HK-2 (cell line): Measurements from ENCODE around the gene TINAG.
A peak's percentile ranks its signal among the peaks of the same experiment; 100 is the strongest.
"Not testable (repeated sequence)": the region's sequence is repeated elsewhere in the genome, so short reads cannot be mapped to it uniquely, and the experiment has no call there.

ENCODE experiments used
- DNase-seq: peaks from one replicate; pipeline ENCODE4 v3.0.0-alpha.2; 2018; ENCODE audit not compliant: unreplicated experiment

The TINAG gene

GRCh38 chr6:54308986-54309315 is 710 bp downstream of the TINAG start:
- DNase-seq, result no peak

- no peak for DNase-seq
These were observed 2.3 kb downstream of the TINAG start for GRCh38 chr6:54310377-54311152.

GRCh38 chr6:54315656-54316055 is 7.4 kb downstream of the TINAG start:
- DNase-seq, result no peak

GRCh38 chr6:54320871-54321270 is 12.6 kb downstream of the TINAG start:
- DNase-seq, result no peak

GRCh38 chr6:54327631-54328030 is 19.4 kb downstream of the TINAG start:
- no peak for DNase-seq

- not testable (repeated sequence) for DNase-seq
These were observed 23.3 kb downstream of the TINAG start for GRCh38 chr6:54331571-54331970.

GRCh38 chr6:54335871-54336270 is 27.6 kb downstream of the TINAG start:
- DNase-seq, result peak; percentile 20

- no peak for DNase-seq
These were observed 45.7 kb downstream of the TINAG start for GRCh38 chr6:54353975-54354374.

- DNase-seq, result no peak
These were observed 46.4 kb downstream of the TINAG start for GRCh38 chr6:54354608-54355007.

- DNase-seq, result no peak
These were observed 48.9 kb downstream of the TINAG start for GRCh38 chr6:54357141-54357540.

GRCh38 chr6:54361188-54361587 is 52.9 kb downstream of the TINAG start:
- DNase-seq, result no peak

GRCh38 chr6:54361734-54362133 is 53.5 kb downstream of the TINAG start:
- no peak for DNase-seq

GRCh38 chr6:54366667-54367327 is 58.6 kb downstream of the TINAG start:
- no peak for DNase-seq

- DNase-seq, result no peak
These were observed 69.5 kb downstream of the TINAG start for GRCh38 chr6:54377776-54378175.

GRCh38 chr6:54386295-54386694 is 78.1 kb downstream of the TINAG start:
- no peak for DNase-seq

- DNase-seq, result no peak
These were observed 82.1 kb downstream of the TINAG start for GRCh38 chr6:54390362-54390761.

- DNase-seq, result no peak
These were observed 83.3 kb downstream of the TINAG start for GRCh38 chr6:54391577-54391976.

GRCh38 chr6:54403096-54403495 is 94.9 kb downstream of the TINAG start:
- DNase-seq, result no peak

GRCh38 chr6:54404791-54405190 is 96.5 kb downstream of the TINAG start:
- DNase-seq, result no peak

- no peak for DNase-seq
These were observed 103.5 kb downstream of the TINAG start for GRCh38 chr6:54411767-54412166.

GRCh38 chr6:54415517-54415916 is 107.3 kb downstream of the TINAG start:
- no peak for DNase-seq

- DNase-seq, result no peak
These were observed 111.6 kb downstream of the TINAG start for GRCh38 chr6:54419885-54420284.

- DNase-seq, result no peak
These were observed 118.8 kb downstream of the TINAG start for GRCh38 chr6:54426995-54427394.
